DLD1 (cell line): ENCODE data around the gene PFDN5.
"Not testable (repeated sequence)": the region's sequence is repeated elsewhere in the genome, so short reads cannot be mapped to it uniquely, and the experiment has no call there.

ENCODE experiments used
- in situ Hi-C: cut with HindIII; loops from 2 replicates; pipeline ENCODE4 v1.10.0; 2017; ENCODE audit warnings: low sequenced_read_pairs

PFDN5 gene

DNA sequence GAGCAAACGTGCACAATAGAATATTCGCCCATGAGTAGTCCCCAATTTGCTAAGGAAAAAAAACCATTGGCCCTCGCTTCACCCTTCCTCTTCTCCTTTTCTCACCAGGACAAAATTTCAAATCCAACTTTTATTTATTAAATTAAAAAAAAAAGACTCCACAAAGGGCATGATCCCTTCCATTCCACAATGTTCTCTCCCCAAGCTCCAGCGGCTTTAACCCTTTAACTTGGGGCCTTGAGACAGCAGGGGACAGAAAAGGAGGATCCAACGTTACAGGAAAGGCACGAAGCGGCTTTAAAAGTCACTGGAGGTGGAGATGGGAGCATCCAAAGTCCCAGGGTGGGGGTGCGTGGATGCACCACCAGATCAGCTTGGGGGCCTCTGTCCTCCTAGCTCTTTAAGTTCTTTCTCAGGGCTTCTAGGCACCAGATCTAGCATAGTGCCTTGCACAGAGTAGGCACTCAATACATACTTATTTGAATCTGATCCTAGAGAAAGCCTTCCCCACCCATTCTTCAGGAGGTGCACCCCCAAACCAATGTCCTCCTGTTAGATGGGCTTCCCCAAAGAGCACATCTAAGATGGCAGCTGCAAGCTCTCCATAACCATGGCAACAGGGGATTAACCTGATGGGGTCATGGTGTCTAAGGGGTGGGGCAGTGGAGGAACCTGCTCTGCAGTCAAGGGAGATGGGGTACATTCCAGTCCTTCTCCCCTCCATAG is 31.3 kb downstream of the PFDN5 start:
- in situ Hi-C loops: no loop called here

- in situ Hi-C loops: no loop called here
Measured at GRCh38 chr12:53327435-53328042, 32.2 kb downstream of the PFDN5 start.

- in situ Hi-C loops: no loop called here
Measured at GRCh38 chr12:53328043-53328435, 32.7 kb downstream of the PFDN5 start.

DNA sequence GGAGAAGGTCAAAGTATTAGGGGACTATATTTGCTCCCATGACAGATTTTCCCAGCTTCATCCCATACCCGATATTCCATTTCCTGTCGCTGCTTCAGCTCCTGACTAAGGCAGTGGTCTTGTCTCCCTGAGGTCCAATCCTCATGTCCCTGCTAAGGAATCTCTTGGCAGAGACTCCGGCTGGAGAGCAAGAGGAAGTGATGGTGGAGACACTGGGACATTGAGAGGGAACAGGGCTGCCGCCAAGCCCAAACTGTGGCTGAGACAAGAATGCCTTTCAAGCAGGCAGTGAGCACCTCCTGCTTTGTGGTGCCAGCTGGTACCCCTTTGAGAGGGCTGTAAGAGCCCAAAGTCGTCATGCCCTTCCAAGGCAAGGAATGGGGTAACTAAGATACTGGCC is 35.3 kb downstream of the PFDN5 start:
- in situ Hi-C loops: no loop called here

- in situ Hi-C loops: not testable (repeated sequence)
Measured at GRCh38 chr12:53332339-53332738, 37.0 kb downstream of the PFDN5 start.

GRCh38 chr12:53332744-53333143 is 37.4 kb downstream of the PFDN5 start:
- in situ Hi-C loops: no loop called here

GRCh38 chr12:53333289-53333688 is 37.9 kb downstream of the PFDN5 start:
- in situ Hi-C loops: no loop called here

- in situ Hi-C loops: no loop called here
Measured at GRCh38 chr12:53333845-53334244, 38.5 kb downstream of the PFDN5 start.

DNA sequence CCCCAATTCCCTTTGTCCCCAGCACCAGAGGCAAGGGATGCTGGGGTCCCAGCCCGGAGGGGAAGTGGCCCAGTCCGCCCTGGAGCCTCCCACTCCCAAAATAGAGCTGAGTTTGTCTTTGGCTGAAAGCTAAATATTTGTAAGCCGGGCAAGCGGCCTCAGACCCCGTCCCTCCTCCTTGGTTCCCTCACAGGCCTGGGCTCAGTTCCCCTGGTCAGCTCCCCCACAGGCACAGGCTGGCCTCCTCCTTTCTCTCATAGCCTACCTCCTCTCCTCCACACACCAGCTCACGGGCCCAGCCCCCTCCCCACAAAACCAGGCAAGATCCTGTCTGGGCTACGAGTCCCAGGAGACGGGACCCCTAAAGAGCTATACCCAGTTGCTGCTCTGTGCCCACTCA is 39.5 kb downstream of the PFDN5 start:
- in situ Hi-C loops: no loop called here

DNA sequence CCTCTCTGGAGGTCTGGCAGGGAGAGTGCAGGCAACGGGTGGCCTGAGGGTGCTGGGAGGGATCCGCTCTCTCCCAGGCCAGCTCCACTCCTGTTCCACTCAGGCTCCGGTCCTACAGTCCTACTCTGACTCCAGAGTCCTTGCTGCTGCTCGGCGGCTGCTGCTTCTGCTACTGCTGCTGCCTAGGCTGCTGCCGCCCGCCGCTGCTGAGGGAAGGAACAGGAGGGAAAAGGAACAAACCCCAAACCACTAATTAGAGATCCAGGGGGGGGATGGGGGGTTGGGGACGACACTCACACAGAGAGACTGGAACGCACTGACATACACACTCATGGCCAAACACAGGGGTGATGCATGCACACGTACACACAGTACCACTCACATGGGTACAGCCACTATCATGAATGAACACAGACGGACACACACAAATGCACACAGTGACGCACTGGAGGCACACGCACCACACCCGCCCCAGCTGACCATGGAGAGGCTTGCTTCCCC is 40.9 kb downstream of the PFDN5 start, which contains the start of gene SP7:
SP7 (minus strand) TSS at position 174 of the 501 bp plus-strand sequence. CDS start 708 bp downstream, outside the sequence.
- in situ Hi-C loops: no loop called here

DNA sequence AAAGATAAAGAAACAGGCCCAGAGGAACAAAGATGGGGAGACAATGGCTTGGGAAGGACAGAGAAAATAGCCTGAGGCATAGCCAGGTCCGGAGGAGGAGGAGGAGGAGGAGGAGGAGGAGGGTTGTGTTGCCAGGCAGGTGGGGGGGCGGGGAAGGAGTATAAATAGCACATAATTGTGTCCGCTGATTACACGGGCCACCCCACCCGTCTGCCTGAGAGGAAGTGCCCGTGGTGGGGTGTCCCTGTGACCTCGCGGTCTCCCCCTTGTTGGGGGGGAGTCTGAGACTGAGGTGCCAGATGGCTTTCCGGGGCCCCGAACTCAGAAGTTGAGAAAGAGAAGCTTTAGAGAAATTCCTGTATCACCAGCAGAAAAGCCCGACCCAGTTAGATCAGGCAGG is 42.7 kb downstream of the PFDN5 start:
- in situ Hi-C loops: no loop called here

DNA sequence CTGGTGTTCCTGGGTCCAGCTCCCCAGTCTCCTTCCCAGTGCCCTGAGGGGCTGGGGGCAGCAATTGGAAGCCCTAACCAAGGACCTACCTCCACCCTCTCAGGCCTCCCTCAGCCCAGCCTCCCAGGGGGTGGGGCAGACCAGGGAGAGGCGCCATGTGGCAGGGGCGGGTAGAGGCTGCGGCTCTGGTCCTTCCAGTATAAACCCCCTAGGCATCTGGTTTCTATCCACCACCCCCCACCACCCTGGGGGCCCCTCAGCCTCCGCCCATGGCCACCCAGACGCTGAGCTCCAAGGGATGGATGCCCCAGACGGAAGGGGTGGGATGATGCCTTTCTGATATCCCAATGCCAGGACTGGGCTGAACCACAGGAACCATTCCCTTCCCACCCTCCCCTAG is 43.6 kb downstream of the PFDN5 start:
- in situ Hi-C loops: no loop called here

DNA sequence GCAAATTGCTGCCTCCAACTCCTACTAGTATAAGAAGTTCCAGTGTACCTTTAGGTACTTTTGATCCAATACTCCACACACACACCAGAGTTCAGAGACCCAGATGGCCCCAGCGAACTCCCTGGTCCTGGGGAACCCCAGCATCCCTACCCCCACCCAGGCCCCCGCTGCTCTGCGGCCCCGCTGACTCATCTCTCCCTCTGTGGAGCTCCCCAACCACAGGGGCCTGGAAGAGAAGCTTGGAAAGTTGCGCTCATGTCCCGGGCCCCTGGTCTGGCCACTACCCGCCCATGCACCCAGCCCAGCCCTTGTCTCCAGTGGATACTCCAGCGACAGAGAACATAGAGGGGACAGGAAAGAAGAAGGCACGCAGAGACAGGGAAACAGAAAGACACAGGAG is 45.1 kb downstream of the PFDN5 start:
- in situ Hi-C loops: no loop called here

DNA sequence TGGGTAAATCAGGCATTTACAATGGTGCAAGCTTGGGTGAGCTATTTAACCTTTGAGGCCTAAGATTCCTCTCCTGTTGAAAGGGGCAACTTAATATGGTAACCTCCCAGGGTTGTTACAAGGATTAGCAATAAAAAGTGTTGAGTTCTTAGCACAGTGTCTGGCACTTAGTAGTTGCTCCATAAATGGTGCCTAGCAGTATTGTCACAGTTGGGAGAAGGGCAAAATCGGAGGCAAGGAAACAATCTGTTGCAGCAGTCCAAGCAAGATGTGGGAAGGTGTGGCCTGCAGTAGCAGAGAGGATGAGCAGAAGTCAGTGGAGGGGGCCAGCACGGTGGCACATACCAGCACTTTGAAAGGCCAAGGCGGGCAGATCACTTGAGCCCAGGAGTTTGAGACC is 48.1 kb downstream of the PFDN5 start:
- in situ Hi-C loops: no loop called here

DNA sequence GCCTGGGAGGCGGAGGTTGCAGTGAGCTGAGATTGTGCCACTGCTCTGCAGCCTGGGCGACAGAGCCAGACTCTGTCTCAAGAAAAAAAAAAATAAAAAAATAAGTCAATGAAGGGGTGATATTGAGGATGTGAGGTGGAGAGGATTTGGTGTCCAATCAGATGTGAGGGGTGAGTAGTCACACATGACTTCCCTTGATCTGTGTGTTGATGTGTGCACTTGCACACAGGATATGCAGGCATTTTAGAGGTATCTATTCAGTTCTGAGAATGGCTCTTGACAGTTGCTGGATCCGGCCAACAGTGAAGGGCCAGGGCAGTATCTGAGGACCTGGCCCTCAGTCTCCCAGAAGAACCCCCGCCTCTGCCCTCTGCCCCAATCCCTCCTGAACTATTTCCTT is 48.6 kb downstream of the PFDN5 start:
- in situ Hi-C loops: no loop called here

- in situ Hi-C loops: no loop called here
Measured at GRCh38 chr12:53344487-53344823, 49.1 kb downstream of the PFDN5 start.

DNA sequence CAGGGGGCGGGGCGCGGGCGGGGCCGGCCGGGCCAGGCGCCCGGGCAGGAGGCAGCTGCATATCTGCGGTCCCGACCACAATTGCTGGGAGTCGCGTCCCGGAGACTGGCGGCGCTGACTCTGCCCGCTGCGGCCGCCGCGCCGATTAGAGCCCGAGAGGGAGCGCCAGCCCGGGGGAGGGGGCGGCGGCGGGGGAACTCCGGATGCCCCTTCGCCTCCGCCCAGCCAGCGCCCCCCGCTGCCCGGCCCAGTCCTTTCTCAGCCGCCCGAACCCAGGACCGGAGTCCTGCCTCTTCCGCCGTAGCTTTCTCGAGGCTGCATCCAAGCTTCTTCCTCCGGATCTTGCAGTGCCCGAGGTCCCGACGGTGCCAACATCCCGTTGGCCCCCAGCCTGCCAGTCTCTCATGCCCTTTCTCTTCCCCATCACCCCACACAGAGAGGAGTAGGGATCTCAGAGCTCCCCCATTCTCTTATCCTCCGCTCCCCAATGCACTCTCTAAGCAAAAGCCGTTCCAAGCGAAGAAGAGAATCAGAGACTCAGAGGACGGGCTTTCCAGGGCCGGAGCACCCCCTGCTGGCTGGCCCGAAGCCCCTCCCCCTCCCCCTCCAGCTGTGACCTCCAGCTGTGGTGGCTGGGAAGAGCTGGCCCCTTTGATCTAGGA is 49.6 kb downstream of the PFDN5 start:
- in situ Hi-C loops: no loop called here

- in situ Hi-C loops: no loop called here
Measured at GRCh38 chr12:53345486-53346188, 50.3 kb downstream of the PFDN5 start.

DNA sequence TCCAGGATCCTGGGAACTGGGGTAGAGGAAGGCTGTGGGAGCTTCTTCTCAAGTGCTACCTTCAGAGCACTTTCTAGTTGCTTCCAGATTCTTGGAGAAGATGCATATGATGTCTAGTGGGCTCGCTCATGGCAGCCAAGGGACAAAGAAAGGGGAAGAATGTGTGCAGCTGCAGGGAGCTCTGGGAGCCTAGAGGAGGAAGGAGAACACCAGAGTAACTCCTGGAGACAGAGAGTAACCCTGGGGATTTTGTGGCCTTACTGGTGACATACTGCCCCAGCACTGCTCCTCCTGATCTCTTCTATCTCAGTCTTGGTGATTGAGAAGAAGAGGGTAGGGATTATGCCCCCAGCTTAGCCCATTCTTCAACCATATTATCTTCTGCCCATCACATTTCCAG is 51.1 kb downstream of the PFDN5 start:
- in situ Hi-C loops: no loop called here

DNA sequence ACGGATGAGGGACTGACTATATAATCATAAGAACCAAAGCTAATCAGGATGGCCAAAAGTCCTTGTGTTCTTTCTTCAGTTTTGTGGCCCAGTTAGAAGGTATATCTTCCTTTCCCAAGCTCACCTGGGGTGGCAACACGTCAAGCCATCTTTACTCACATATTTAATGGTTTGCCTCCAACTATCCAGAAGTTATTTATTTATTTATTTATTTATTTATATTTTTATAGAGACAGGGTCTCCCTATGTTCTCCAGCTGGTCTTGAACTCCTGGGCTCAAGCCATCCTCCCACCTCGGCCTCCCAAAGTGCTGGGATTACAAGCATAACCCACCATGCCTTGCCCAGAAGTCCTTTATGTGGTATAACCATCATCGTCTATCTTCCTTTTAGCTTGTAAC is 52.6 kb downstream of the PFDN5 start:
- in situ Hi-C loops: no loop called here
